ENCODE results near the gene TBC1D9. TPM values are rescaled to one million over a fixed set of nuclear protein-coding genes. Genes with fewer than 3 reads are reported as not detected.

TBC1D9 gene
- total RNA-seq, 1 donor from 2014 or later: 54.2 TPM

DNA sequence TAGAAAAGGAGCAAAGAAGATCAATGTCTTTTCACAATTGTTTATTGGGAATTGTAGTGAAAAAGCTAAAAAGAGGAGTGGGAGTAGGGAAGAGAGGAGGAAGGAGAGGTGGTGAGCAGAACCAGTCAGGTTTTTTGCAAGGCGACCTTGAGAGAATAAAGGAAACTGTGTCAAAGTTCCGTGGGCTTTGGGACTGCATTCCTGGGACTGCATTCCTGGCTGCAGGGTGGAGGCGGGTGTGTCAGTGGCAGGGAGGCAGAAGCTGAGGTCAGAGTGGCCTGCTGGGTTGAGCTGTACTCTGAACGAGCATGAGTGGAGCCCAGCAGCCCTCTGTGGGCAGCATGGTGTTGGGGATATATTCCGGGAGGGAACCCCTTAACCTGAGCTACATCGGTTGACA is 120.6 kb downstream of the TBC1D9 start:
- TF ChIP-seq CTCF (IDR thresholded peaks at IDR 0.05; ENCODE audit: unreplicated experiment): no peak
- no peak for DNase-seq (ENCODE audit: low spot score in 2 of 2, unreplicated experiment in 2 of 2)
- H3K4me1 Mint-ChIP-seq: peaks cover 25% of the 10 kb centered on the region
- H3K36me3 Mint-ChIP-seq: peaks cover 54% of the 10 kb centered on the region
- no peaks in the 10 kb centered on the region for H3K9me3 Mint-ChIP-seq
- no peak overlapping the region for H3K4me3 Mint-ChIP-seq
- no peaks in the 10 kb centered on the region for H3K27me3 Mint-ChIP-seq (ENCODE audit: low read depth)
- H3K27ac Mint-ChIP-seq: peak overlapping the region; percentile 74

DNA sequence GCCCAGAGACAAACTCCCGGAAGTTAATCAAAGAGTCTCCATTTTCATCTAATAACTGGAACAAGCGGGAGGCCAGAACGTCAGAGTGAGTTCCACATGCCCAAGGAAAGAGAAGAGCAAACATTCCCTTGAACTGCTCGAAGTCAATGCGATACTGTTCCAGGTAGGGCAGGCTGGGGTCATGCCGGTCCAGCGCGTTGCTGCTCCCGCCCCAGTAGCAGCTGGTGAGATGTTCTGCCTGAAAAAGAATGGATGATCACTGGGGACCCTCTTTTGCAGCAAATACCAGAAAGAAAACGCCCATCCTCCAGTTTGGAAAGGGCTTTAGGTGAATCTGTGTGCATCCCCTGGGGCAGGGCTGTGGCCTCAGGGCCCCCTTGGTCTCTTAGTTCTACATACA is 122.2 kb downstream of the TBC1D9 start:
- H3K9me3 Mint-ChIP-seq: no peaks in the 10 kb centered on the region
- H3K27ac Mint-ChIP-seq: no peak overlapping the region
- peaks cover 25% of the 10 kb centered on the region for H3K4me1 Mint-ChIP-seq
- H3K4me3 Mint-ChIP-seq: no peak overlapping the region
- no peak for TF ChIP-seq CTCF (IDR thresholded peaks at IDR 0.05; ENCODE audit: unreplicated experiment)
- H3K27me3 Mint-ChIP-seq (ENCODE audit: low read depth): no peaks in the 10 kb centered on the region
- H3K36me3 Mint-ChIP-seq: peaks cover 53% of the 10 kb centered on the region
- no peak for DNase-seq (ENCODE audit: low spot score in 2 of 2, unreplicated experiment in 2 of 2)

GRCh38 chr4:140633124-140633523 is 123.1 kb downstream of the TBC1D9 start:
- no peak for TF ChIP-seq CTCF (IDR thresholded peaks at IDR 0.05; ENCODE audit: unreplicated experiment)
- peaks cover 25% of the 10 kb centered on the region for H3K4me1 Mint-ChIP-seq
- no peak for DNase-seq (ENCODE audit: low spot score in 2 of 2, unreplicated experiment in 2 of 2)
- no peak overlapping the region for H3K4me3 Mint-ChIP-seq
- H3K27ac Mint-ChIP-seq: peak overlapping the region; percentile 83
- H3K36me3 Mint-ChIP-seq: peaks cover 58% of the 10 kb centered on the region
- no peaks in the 10 kb centered on the region for H3K9me3 Mint-ChIP-seq
- H3K27me3 Mint-ChIP-seq (ENCODE audit: low read depth): no peaks in the 10 kb centered on the region

DNA sequence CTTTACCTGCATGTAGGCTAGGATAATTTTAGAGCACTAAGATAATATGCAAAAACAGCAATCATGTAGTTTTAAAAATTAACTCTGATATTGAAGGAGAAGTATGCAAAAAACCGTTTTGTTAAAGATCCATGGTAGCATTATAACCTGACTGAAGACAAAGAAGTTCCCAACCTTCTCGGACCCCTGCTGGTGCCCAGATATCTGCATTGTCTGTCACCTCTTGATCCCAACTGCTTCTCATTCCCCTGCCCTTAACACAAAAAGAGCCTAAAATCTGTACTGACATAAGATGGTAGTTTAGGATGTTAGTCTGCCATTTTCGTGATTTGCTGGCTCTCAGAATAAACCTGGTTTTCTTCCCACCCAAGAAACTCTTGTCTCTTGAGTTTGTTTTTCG is 125.9 kb downstream of the TBC1D9 start:
- Mint-ChIP-seq H3K27ac (no peak overlapping the region), H3K4me3 (no peak overlapping the region), H3K4me1 (peaks cover 27% of the 10 kb centered on the region), H3K27me3 (ENCODE audit: low read depth) (no peaks in the 10 kb centered on the region), H3K9me3 (no peaks in the 10 kb centered on the region), H3K36me3 (peaks cover 46% of the 10 kb centered on the region)
- no peak for TF ChIP-seq CTCF (IDR thresholded peaks at IDR 0.05; ENCODE audit: unreplicated experiment)
- no peak for DNase-seq (ENCODE audit: low spot score in 2 of 2, unreplicated experiment in 2 of 2)

- peaks cover 54% of the 10 kb centered on the region for H3K36me3 Mint-ChIP-seq
- no peaks in the 10 kb centered on the region for H3K27me3 Mint-ChIP-seq (ENCODE audit: low read depth)
- DNase-seq (ENCODE audit: low spot score in 2 of 2, unreplicated experiment in 2 of 2): no peak
- H3K4me1 Mint-ChIP-seq: peaks cover 18% of the 10 kb centered on the region
- no peak for TF ChIP-seq CTCF (IDR thresholded peaks at IDR 0.05; ENCODE audit: unreplicated experiment)
- H3K9me3 Mint-ChIP-seq: no peaks in the 10 kb centered on the region
- H3K4me3 Mint-ChIP-seq: no peak overlapping the region
- H3K27ac Mint-ChIP-seq: peak overlapping the region; percentile 3
These were observed 128.2 kb downstream of the TBC1D9 start for GRCh38 chr4:140628016-140628415.

Measured in mesothelial cell of epicardium (in vitro differentiated cells).